ENCODE results near the gene HOMER2.

DNA sequence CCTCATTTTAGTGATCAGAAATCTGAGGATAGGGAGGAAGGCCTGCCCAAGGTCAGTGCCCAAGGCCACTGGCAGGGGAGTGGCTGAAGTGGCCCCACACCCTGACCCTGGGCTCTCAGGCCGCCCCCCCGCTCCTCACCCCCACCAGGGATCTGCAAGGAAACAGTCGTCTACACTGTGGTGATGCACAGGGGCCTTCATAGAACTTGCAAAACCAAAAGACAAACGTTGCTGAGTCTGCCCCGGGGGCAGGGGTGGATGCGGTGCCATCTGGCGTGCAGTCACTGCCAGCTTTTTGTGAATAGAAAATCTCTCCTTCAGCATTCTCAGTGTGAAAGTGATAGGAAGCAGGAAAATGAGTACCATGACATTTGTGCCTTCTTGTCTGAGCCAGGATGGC is 101.8 kb downstream of the HOMER2 start:
- TF ChIP-seq, protein P1, sequence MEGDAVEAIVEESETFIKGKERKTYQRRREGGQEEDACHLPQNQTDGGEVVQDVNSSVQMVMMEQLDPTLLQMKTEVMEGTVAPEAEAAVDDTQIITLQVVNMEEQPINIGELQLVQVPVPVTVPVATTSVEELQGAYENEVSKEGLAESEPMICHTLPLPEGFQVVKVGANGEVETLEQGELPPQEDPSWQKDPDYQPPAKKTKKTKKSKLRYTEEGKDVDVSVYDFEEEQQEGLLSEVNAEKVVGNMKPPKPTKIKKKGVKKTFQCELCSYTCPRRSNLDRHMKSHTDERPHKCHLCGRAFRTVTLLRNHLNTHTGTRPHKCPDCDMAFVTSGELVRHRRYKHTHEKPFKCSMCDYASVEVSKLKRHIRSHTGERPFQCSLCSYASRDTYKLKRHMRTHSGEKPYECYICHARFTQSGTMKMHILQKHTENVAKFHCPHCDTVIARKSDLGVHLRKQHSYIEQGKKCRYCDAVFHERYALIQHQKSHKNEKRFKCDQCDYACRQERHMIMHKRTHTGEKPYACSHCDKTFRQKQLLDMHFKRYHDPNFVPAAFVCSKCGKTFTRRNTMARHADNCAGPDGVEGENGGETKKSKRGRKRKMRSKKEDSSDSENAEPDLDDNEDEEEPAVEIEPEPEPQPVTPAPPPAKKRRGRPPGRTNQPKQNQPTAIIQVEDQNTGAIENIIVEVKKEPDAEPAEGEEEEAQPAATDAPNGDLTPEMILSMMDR (IDR thresholded peaks at IDR 0.05) = no peak
- no peak for TF ChIP-seq POLR2A (IDR thresholded peaks at IDR 0.05)
